Measurements from ENCODE around the gene KPNA3. TPM values are rescaled to one million over a fixed set of nuclear protein-coding genes. Genes with fewer than 3 reads are reported as not detected.

KPNA3 gene
- total RNA-seq, 1 experiment from 2014 or later: 36.8 TPM

- no peak for DNase-seq (ENCODE audit: low read depth, low spot score)
- no peak for ATAC-seq
- CTCF ChIA-PET: no interaction called here
Observed at GRCh38 chr13:49838989-49839388, 46.5 kb upstream of the KPNA3 start.

GRCh38 chr13:49836516-49836915 lies 44.0 kb upstream of the KPNA3 start:
- ATAC-seq (no peak), DNase-seq (ENCODE audit: low read depth, low spot score) (no peak)
- CTCF ChIA-PET: no interaction called here
- Histone ChIP-seq H3K9me3 (ENCODE audit: control insufficient read depth, insufficient read depth, low read depth, low read length) (no peaks in the 10 kb centered on the region), H3K4me1 (ENCODE audit: control insufficient read depth, insufficient read depth, low read length) (no peaks in the 10 kb centered on the region), H3K36me3 (ENCODE audit: control insufficient read depth, insufficient read depth, low read length) (no peaks in the 10 kb centered on the region), H3K4me3 (ENCODE audit: low read depth in 2 of 2, low read length in 2 of 2) (no peak overlapping the region), H3K27ac (ENCODE audit: low read length) (no peak overlapping the region), H3K27me3 (ENCODE audit: control insufficient read depth, insufficient read depth, low read length) (no peaks in the 10 kb centered on the region)
- intact Hi-C loops (cut with micrococcal nuclease; ENCODE audit: unreplicated experiment) (no loop called here), in situ Hi-C loops (cut with HindIII; ENCODE audit: low pct_unique_long_range_greater_than_20kb, low sequenced_read_pairs) (no loop called here)
- POLR2A ChIA-PET: no interaction called here
- no peak for TF ChIP-seq TCF7L2 (IDR thresholded peaks at IDR 0.05; ENCODE audit: low read depth, low read length)
- no peak for TF ChIP-seq SIN3A (IDR thresholded peaks at IDR 0.05; ENCODE audit: borderline replicate concordance, insufficient read depth, low read depth, low read length)
- no peak for TF ChIP-seq POLR2AphosphoS5 (IDR thresholded peaks at IDR 0.05; ENCODE audit: low read depth, low read length)
- TF ChIP-seq REST (IDR thresholded peaks at IDR 0.05; ENCODE audit: insufficient read depth in 1 of 2, low read depth in 2 of 2, low read length in 1 of 2): no peak
- no peak for TF ChIP-seq CTCF (IDR thresholded peaks at IDR 0.05)
- no TSS peak for BruUV-seq (replicated peaks)

More at GRCh38 chr13:49838989-49839388, 46.5 kb upstream of the KPNA3 start:
- Histone ChIP-seq H3K27ac (ENCODE audit: low read length) (no peak overlapping the region), H3K9me3 (ENCODE audit: control insufficient read depth, insufficient read depth, low read depth, low read length) (no peaks in the 10 kb centered on the region), H3K4me1 (ENCODE audit: control insufficient read depth, insufficient read depth, low read length) (no peaks in the 10 kb centered on the region), H3K27me3 (ENCODE audit: control insufficient read depth, insufficient read depth, low read length) (no peaks in the 10 kb centered on the region), H3K36me3 (ENCODE audit: control insufficient read depth, insufficient read depth, low read length) (no peaks in the 10 kb centered on the region), H3K4me3 (ENCODE audit: low read depth in 2 of 2, low read length in 2 of 2) (no peak overlapping the region)
- intact Hi-C loops (cut with micrococcal nuclease; ENCODE audit: unreplicated experiment): no loop called here
- POLR2A ChIA-PET: no interaction called here
- TF ChIP-seq REST (IDR thresholded peaks at IDR 0.05; ENCODE audit: insufficient read depth in 1 of 2, low read depth in 2 of 2, low read length in 1 of 2) (no peak), TCF7L2 (IDR thresholded peaks at IDR 0.05; ENCODE audit: low read depth, low read length) (no peak), CTCF (IDR thresholded peaks at IDR 0.05) (no peak), POLR2AphosphoS5 (IDR thresholded peaks at IDR 0.05; ENCODE audit: low read depth, low read length) (no peak), SIN3A (IDR thresholded peaks at IDR 0.05; ENCODE audit: borderline replicate concordance, insufficient read depth, low read depth, low read length) (no peak)
- in situ Hi-C loops (cut with HindIII; ENCODE audit: low pct_unique_long_range_greater_than_20kb, low sequenced_read_pairs): no loop called here
- BruUV-seq (replicated peaks): no TSS peak

All from Panc1 (cell line).